Endothelial cell of umbilical vein (primary cell): ENCODE measurements around the gene POLA1. TPM values are rescaled to one million over a fixed set of nuclear protein-coding genes. Genes with fewer than 3 reads are reported as not detected.

Source experiments
- BruUV-seq: library from RNA; stranded (reverse); fragments of 400-500 nt; replicated peaks from 2 replicates; lab custom pipeline; 2021; lab: Mats Ljungman, UMichigan
- CTCF ChIA-PET: fragments of 300-600, 350-600 bp; sonication (Branson Sonifier 250); formaldehyde crosslinking; loops from one replicate; lab custom pipeline; 2021; ENCODE audit warnings: antibody characterized with exemption, inconsistent platforms; lab: Charles Lee
- POLR2A ChIA-PET: fragments of 300-600, 350-600 bp; sonication (Branson Sonifier 250); formaldehyde crosslinking; loops from one replicate; lab custom pipeline; 2021; ENCODE audit warnings: antibody characterized with exemption, inconsistent platforms; lab: Charles Lee
- DNase-seq: peaks from one replicate; pipeline ENCODE4 v3.0.0-alpha.2; 2011; ENCODE audit warnings: low read depth, low spot score
- FAIRE-seq: peaks from 2 replicates; lab custom pipeline; 2011; peaks lifted over from hg19 to GRCh38; lab: Jason Lieb, UNC
- H2AFZ ChIP-seq: 2 replicates; pipeline ENCODE4 v1.6.0; 2012; ENCODE audit warnings: low read depth, low read length, control low read depth, inconsistent platforms
- H3K27ac ChIP-seq: 2 replicates; pipeline ENCODE4 v1.5.1; 2011; ENCODE audit warnings: low read depth, mild to moderate bottlenecking, control low read depth, low read length, moderate library complexity; ENCODE audit not compliant: insufficient read depth
- H3K27me3 ChIP-seq, 2 experiments: 2 replicates each; pipeline versions ENCODE4 v1.6.0 to v1.6.1; 2011; ENCODE audit warnings: low read length in 2 of 2, mixed read lengths in 1 of 2; ENCODE audit not compliant: control insufficient read depth in 2 of 2, insufficient read depth in 2 of 2
- H3K36me3 ChIP-seq, 2 experiments: 2 replicates in 1 of 2; 3 replicates in 1 of 2; pipeline ENCODE4 v1.5.1; 2011; ENCODE audit warnings: low read length in 2 of 2, mild to moderate bottlenecking in 1 of 2, moderate library complexity in 1 of 2; ENCODE audit not compliant: control insufficient read depth in 2 of 2, insufficient read depth in 2 of 2; ENCODE audit errors: extremely low read depth in 1 of 2
- H3K4me1 ChIP-seq: 3 replicates; pipeline ENCODE4 v1.5.1; 2011; ENCODE audit warnings: mild to moderate bottlenecking, low read length; ENCODE audit not compliant: control insufficient read depth, insufficient read depth; ENCODE audit errors: extremely low read depth
- H3K4me2 ChIP-seq: 2 replicates; pipeline ENCODE4 v1.6.1; 2011; ENCODE audit warnings: low read length, control low read depth, mixed read lengths; ENCODE audit not compliant: insufficient read depth
- H3K4me3 ChIP-seq, 3 experiments: fragments of 200-600 bp in 1 of 3; sonication (generic), shearing (Covaris generic) in 1 of 3; replicated peaks in 1 of 3; 2 replicates each; pipeline ENCODE4 v1.5.1; 2011 to 2016; ENCODE audit warnings: control low read depth in 3 of 3, low read length in 3 of 3, mild to moderate bottlenecking in 2 of 3, inconsistent platforms in 1 of 3, low read depth in 1 of 3, moderate library complexity in 1 of 3; ENCODE audit not compliant: insufficient read depth in 1 of 3
- H3K79me2 ChIP-seq: 2 replicates; pipeline ENCODE4 v1.6.0; 2012; ENCODE audit warnings: low read length, inconsistent platforms; ENCODE audit not compliant: control insufficient read depth, insufficient read depth
- H3K9ac ChIP-seq: replicated peaks from 2 replicates; pipeline ENCODE3; 2011; ENCODE audit warnings: low read length, control low read depth; ENCODE audit not compliant: insufficient read depth; ENCODE audit errors: extremely low read depth
- H3K9me1 ChIP-seq: replicated peaks from 3 replicates; pipeline ENCODE4 v1.6.0; 2011; ENCODE audit warnings: mild to moderate bottlenecking, low read length; ENCODE audit not compliant: control insufficient read depth, insufficient read depth; ENCODE audit errors: extremely low read depth
- H3K9me3 ChIP-seq: replicated peaks from 2 replicates; pipeline ENCODE4 v1.5.1; 2012; ENCODE audit warnings: low read length, inconsistent platforms; ENCODE audit not compliant: control insufficient read depth, insufficient read depth
- H4K20me1 ChIP-seq: replicated peaks from 2 replicates; pipeline ENCODE3; 2011; ENCODE audit warnings: mild to moderate bottlenecking, low read length; ENCODE audit not compliant: control insufficient read depth, insufficient read depth; ENCODE audit errors: extremely low read depth
- CTCF ChIP-seq, 2 donors: IDR thresholded peaks; 1 replicate in 1 of 2; 2 replicates in 1 of 2; pipeline ENCODE4 v1.5.1; 2011; ENCODE audit warnings: low read length in 2 of 2, mild to moderate bottlenecking in 2 of 2, moderate library complexity in 2 of 2, control low read depth in 1 of 2, inconsistent platforms in 1 of 2, low read depth in 1 of 2; ENCODE audit not compliant: insufficient read depth in 1 of 2; ENCODE audit errors: extremely low read depth in 1 of 2
- EZH2 ChIP-seq: IDR thresholded peaks from 2 replicates; pipeline ENCODE4 v1.6.1; 2012; ENCODE audit warnings: borderline replicate concordance, low read depth, mild to moderate bottlenecking, moderate library complexity, low read length, inconsistent platforms; ENCODE audit not compliant: severe bottlenecking
- FOS ChIP-seq: IDR thresholded peaks from 2 replicates; pipeline ENCODE4 v1.6.1; 2011; ENCODE audit warnings: mild to moderate bottlenecking, low read length, moderate library complexity, borderline replicate concordance; ENCODE audit not compliant: insufficient read depth
- GATA2 ChIP-seq: IDR thresholded peaks from 2 replicates; pipeline ENCODE4 v1.7.0; 2011; ENCODE audit warnings: low read depth, mild to moderate bottlenecking, moderate library complexity, mixed read lengths, low read length; ENCODE audit not compliant: insufficient read length, insufficient read depth
- JUN ChIP-seq: IDR thresholded peaks from 2 replicates; pipeline ENCODE4 v1.6.1; 2011; ENCODE audit warnings: borderline replicate concordance, low read depth; ENCODE audit not compliant: insufficient read length, insufficient read depth
- MAX ChIP-seq: IDR thresholded peaks from 2 replicates; pipeline ENCODE4 v1.6.1; 2011; ENCODE audit not compliant: insufficient read depth, insufficient read length
- MYC ChIP-seq: IDR thresholded peaks from one replicate; pipeline ENCODE4 v1.6.1; 2011; ENCODE audit warnings: mild to moderate bottlenecking, low read depth, low read length
- POLR2A ChIP-seq: IDR thresholded peaks from 2 replicates; pipeline ENCODE4 v1.6.1; 2012; ENCODE audit warnings: low read depth, mild to moderate bottlenecking, control low read depth, low read length
- dilution Hi-C: fragments of 300-500 bp; cut with MboI; formaldehyde crosslinking; loops from one replicate; pipeline ENCODE4 v1.15.0; 2019; ENCODE audit warnings: low sequenced_read_pairs; ENCODE audit not compliant: extremely low pct_ligation_motif_present
- intact Hi-C: fragments of 100-400 bp; cut with micrococcal nuclease; formaldehyde crosslinking; loops from one replicate; pipeline ENCODE4 v1.10.0; 2022
- polyA plus RNA-seq, 4 experiments: library from polyadenylated mRNA; depleted of rRNA in 3 of 4; stranded (reverse) in 3 of 4; unstranded in 1 of 4; fragments of >200 nt; gene quantifications; 2 replicates each; pipeline versions ENCODE4 v1.2.1 to v1.2.3, GENCODE V29; 2011 to 2012; ENCODE audit warnings: missing spikeins in 1 of 4
- total RNA-seq: library from RNA; stranded (reverse); gene quantifications from 2 replicates; pipeline ENCODE4 v1.2.3, GENCODE V29; 2021

Gene POLA1
- total and polyA plus RNA-seq, 2 donors (not counting 3 experiments of a cell fraction or from before 2014, with no cell fraction given), result 1.8 to 18.6 TPM

GRCh38 chrX:24790166-24790565 lies 96.4 kb downstream of the POLA1 start:
- Histone ChIP-seq H3K4me2 (no peak overlapping the region), H3K36me3 (no peaks in the 10 kb centered on the region), H3K9ac (no peak overlapping the region), H3K27me3 (no peaks in the 10 kb centered on the region), H4K20me1 (no peaks in the 10 kb centered on the region), H3K27ac (no peak overlapping the region), H3K79me2 (no peaks in the 10 kb centered on the region), H3K9me1 (no peaks in the 10 kb centered on the region), H3K4me3 (no peak overlapping the region), H3K4me1 (no peaks in the 10 kb centered on the region), H3K9me3 (no peaks in the 10 kb centered on the region), H2AFZ (no peak overlapping the region)
- DNase-seq, result no peak
- TF ChIP-seq FOS, result no peak
- TF ChIP-seq MAX, result no peak
- no peak for TF ChIP-seq CTCF (IDR thresholded peaks at IDR 0.05; ENCODE audit: extremely low read depth in 1 of 2, insufficient read depth in 1 of 2, low read depth in 1 of 2, low read length in 2 of 2)
- TF ChIP-seq GATA2, result no peak
- TF ChIP-seq MYC, result no peak
- no peak for TF ChIP-seq JUN
- TF ChIP-seq POLR2A, result no peak
- no peak for TF ChIP-seq EZH2
- intact Hi-C loops (no loop called here), dilution Hi-C loops (no loop called here)
- ChIA-PET POLR2A (no interaction called here), CTCF (interaction anchor here (1.4 kb wide), 1 partner anchor 9 kb away, joined by 3 read pairs; no protein-coding TSS in a partner anchor)
- BruUV-seq, result no TSS peak
- FAIRE-seq, result no peak
